DMS79 treated with DMSO at 0.1 percent for 48 hours (cell line): ENCODE data around the gene UMAD1.

Source experiments
- DNase-seq: peaks from one replicate; lab custom pipeline; 2025; lab: John Stamatoyannopoulos, UW

Gene UMAD1

GRCh38 chr7:7688956-7689355 is 48.4 kb downstream of the UMAD1 start:
- DNase-seq, result no peak

GRCh38 chr7:7693881-7694280 is 53.3 kb downstream of the UMAD1 start:
- DNase-seq, result no peak

GRCh38 chr7:7694542-7694941 is 54.0 kb downstream of the UMAD1 start:
- no peak for DNase-seq

GRCh38 chr7:7695111-7695817 is 54.7 kb downstream of the UMAD1 start:
- no peak for DNase-seq

- peak; percentile 25 for DNase-seq
Observed at GRCh38 chr7:7696458-7697119, 56.0 kb downstream of the UMAD1 start.

- no peak for DNase-seq
Observed at GRCh38 chr7:7698930-7699329, 58.4 kb downstream of the UMAD1 start.

GRCh38 chr7:7699380-7699779 is 58.8 kb downstream of the UMAD1 start:
- DNase-seq, result no peak

- no peak for DNase-seq
Observed at GRCh38 chr7:7699970-7700369, 59.4 kb downstream of the UMAD1 start.

GRCh38 chr7:7701527-7701926 is 61.0 kb downstream of the UMAD1 start:
- no peak for DNase-seq

- peak; percentile 68 for DNase-seq
Observed at GRCh38 chr7:7702826-7703225, 62.3 kb downstream of the UMAD1 start.

GRCh38 chr7:7703427-7703826 is 62.9 kb downstream of the UMAD1 start:
- DNase-seq, result no peak

- no peak for DNase-seq
Observed at GRCh38 chr7:7704867-7705266, 64.3 kb downstream of the UMAD1 start.

GRCh38 chr7:7705318-7705717 is 64.8 kb downstream of the UMAD1 start:
- no peak for DNase-seq

GRCh38 chr7:7706101-7706511 is 65.6 kb downstream of the UMAD1 start:
- DNase-seq, result no peak

- DNase-seq, result no peak
Observed at GRCh38 chr7:7706556-7707172, 66.1 kb downstream of the UMAD1 start.

GRCh38 chr7:7707246-7707645 is 66.7 kb downstream of the UMAD1 start:
- DNase-seq, result no peak

GRCh38 chr7:7707806-7708205 is 67.3 kb downstream of the UMAD1 start:
- no peak for DNase-seq

- DNase-seq, result no peak
Observed at GRCh38 chr7:7709291-7709690, 68.7 kb downstream of the UMAD1 start.

GRCh38 chr7:7710469-7710868 is 69.9 kb downstream of the UMAD1 start:
- DNase-seq, result no peak

GRCh38 chr7:7713730-7714129 is 73.2 kb downstream of the UMAD1 start:
- no peak for DNase-seq

GRCh38 chr7:7718492-7718891 is 77.9 kb downstream of the UMAD1 start, which contains the start of gene RPA3:
RPA3 (minus strand) TSS chr7:7718607; CDS start chr7:7640418, 78,189 bp downstream.
- no peak for DNase-seq

GRCh38 chr7:7719236-7719635 is 78.7 kb downstream of the UMAD1 start:
- DNase-seq, result peak; percentile 83

GRCh38 chr7:7720193-7720592 is 79.6 kb downstream of the UMAD1 start:
- DNase-seq, result peak; percentile 58
